Right lobe of liver (tissue), 6 donors: ENCODE measurements around the gene ZNF816. TPM values are rescaled to one million over a fixed set of nuclear protein-coding genes. Genes with fewer than 3 reads are reported as not detected.
"Not testable (repeated sequence)": the region's sequence is repeated elsewhere in the genome, so short reads cannot be mapped to it uniquely, and the experiment has no call there.

Experiments
- ATAC-seq, 4 donors: fragments of 200-7000 bp; cut with Tn5 transposase; one replicate each; pipeline ENCODE4 v1.9.1; 2020; ENCODE audit warnings: mild to moderate bottlenecking in 4 of 4, moderate library complexity in 4 of 4
- DNase-seq, 3 donors: peaks; one replicate each; pipeline ENCODE4 v3.0.0-alpha.2; 2020
- H3K27ac ChIP-seq, 3 donors: fragments of 200-600 bp; one replicate each; pipeline ENCODE4 v1.8.0; 2022
- H3K27me3 ChIP-seq, 2 donors: fragments of 200-600 bp; one replicate each; pipeline ENCODE4 v1.8.0; 2022
- H3K36me3 ChIP-seq, 4 donors: fragments of 200-600 bp; sonication (generic) in 1 of 4; one replicate each; pipeline versions ENCODE4 v1.5.1 to v1.8.0; 2017 to 2022; ENCODE audit warnings: control low read depth in 1 of 4
- H3K4me1 ChIP-seq, 4 donors: fragments of 200-600 bp; sonication (generic) in 1 of 4; one replicate each; pipeline versions ENCODE4 v1.5.1 to v1.8.0; 2017 to 2022; ENCODE audit warnings: control low read depth in 1 of 4
- H3K4me3 ChIP-seq, 3 donors: fragments of 200-600 bp; one replicate each; pipeline ENCODE4 v1.8.0; 2022
- H3K9me3 ChIP-seq, 4 donors: fragments of 200-600 bp; sonication (generic) in 1 of 4; one replicate each; pipeline versions ENCODE4 v1.5.1 to v1.8.0; 2017 to 2022; ENCODE audit warnings: control low read depth in 1 of 4
- CTCF ChIP-seq, 4 donors: fragments of 200-600 bp in 3 of 4; fragments of 450-650 bp in 1 of 4; IDR thresholded peaks; one replicate each; pipeline versions ENCODE4 v1.5.1 to v1.8.0; 2016 to 2022; ENCODE audit warnings: antibody characterized with exemption in 4 of 4, mild to moderate bottlenecking in 2 of 4
- POLR2A ChIP-seq: fragments of 450-650 bp; IDR thresholded peaks from one replicate; pipeline ENCODE4 v1.6.1; 2017; ENCODE audit warnings: antibody characterized with exemption, mild to moderate bottlenecking
- WGBS: methylation state at CpG from one replicate; pipeline ENCODE4 v1.1.6; 2018; ENCODE audit warnings: low coverage, low lambda C conversion rate; ENCODE audit not compliant: insufficient coverage; ENCODE audit errors: missing lambda C conversion rate; 5-methylcytosine and 5-hydroxymethylcytosine counted together
- intact Hi-C, 2 donors: fragments of 100-400 bp; cut with DNase I; formaldehyde crosslinking; loops; one replicate each; pipeline versions ENCODE4 v1.11.2 to v1.14.1; 2022
- total RNA-seq, 6 experiments: library from RNA; depleted of rRNA in 2 of 6; stranded (reverse); fragments of >200 nt in 2 of 6; fragmentation: NEBNext Ultra II Directional in 3 of 6; extraction: Animal tissue kit (Norgen Biotek cat#: 25700) in 3 of 6; gene quantifications; one replicate each; pipeline versions ENCODE4 v1.1.0 to v1.2.4, GENCODE V29; 2016 to 2023
- donor health status: DM: no; HTN: yes; CAD: no.
- donor health status: DM: no; HTN: no; CAD: no.
- donor health status: DM: no; HTN: no; CAD: no.
- donor health status: DM: no; HTN: yes; CAD: no.
- donor health status: DM: no; HTN: yes; CAD: no.

ZNF816 gene
- total RNA-seq, 6 experiments from 2014 or later: 0.68 to 3.5 (median 1.9) TPM

- Histone ChIP-seq H3K4me1 (no peaks in the 10 kb centered on the region), H3K36me3 (no peaks in the 10 kb centered on the region), H3K27me3 (no peaks in the 10 kb centered on the region), H3K4me3 (no peak overlapping the region), H3K9me3 (no peaks in the 10 kb centered on the region), H3K27ac (no peak overlapping the region)
- WGBS: 70% methylated on average over 16 of the region's 16 CpGs
- ATAC-seq (no peak), DNase-seq (no peak)
- intact Hi-C loops: no loop called here
- TF ChIP-seq POLR2A: no peak
- TF ChIP-seq CTCF (IDR thresholded peaks at IDR 0.05): no peak
Observed at GRCh38 chr19:52990759-52991418, 28.2 kb upstream of the ZNF816 start.

DNA sequence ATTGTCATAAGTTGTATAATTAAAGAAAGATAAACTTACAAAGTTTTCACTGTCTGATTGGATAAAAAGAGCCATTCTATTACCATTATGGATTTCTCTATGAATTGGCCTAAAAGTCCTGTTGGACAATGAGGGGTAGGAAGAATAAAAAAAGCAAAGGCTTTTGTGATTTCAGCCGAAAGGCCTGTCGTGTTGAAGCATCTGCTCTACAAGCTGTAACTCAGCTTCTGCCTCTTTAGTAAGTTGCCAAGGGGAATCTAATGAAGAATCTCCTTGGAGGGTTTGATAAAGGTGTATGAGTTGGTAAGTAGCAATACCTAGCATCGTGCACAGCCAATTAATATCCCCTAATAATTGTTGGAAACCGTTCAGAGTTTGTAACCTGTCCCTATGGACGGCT lies 25.8 kb upstream of the ZNF816 start:
- H3K27ac ChIP-seq: no peak overlapping the region
- DNase-seq: no peak
- H3K4me3 ChIP-seq: no peak overlapping the region
- H3K36me3 ChIP-seq: no peaks in the 10 kb centered on the region
- TF ChIP-seq POLR2A (no peak), CTCF (IDR thresholded peaks at IDR 0.05) (no peak)
- 79% methylated on average over 5 of the region's 5 CpGs for WGBS
- no peaks in the 10 kb centered on the region for H3K9me3 ChIP-seq
- intact Hi-C loops: no loop called here
- no peaks in the 10 kb centered on the region for H3K4me1 ChIP-seq
- no peaks in the 10 kb centered on the region for H3K27me3 ChIP-seq
- no peak for ATAC-seq

DNA sequence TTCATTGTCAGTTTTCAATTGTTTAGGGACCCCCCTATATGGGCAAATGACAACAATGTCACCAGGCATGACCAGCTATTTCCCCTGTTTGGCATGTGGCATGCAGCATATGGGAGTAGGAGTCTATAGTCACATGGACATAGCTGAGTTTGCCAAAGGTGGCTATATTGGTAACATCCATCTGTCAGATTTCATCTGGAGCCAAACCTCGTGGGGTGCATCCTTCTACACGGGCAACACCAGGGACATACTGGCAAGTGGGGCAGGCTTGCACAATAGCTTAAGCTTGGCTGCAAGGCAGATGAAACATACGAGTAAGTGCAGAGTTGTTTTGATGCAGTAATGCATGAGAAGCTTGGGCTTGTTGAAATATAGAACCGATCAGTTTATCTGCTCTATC lies 24.5 kb upstream of the ZNF816 start:
- Histone ChIP-seq H3K9me3 (no peaks in the 10 kb centered on the region), H3K4me3 (no peak overlapping the region), H3K4me1 (no peaks in the 10 kb centered on the region), H3K36me3 (no peaks in the 10 kb centered on the region), H3K27me3 (no peaks in the 10 kb centered on the region), H3K27ac (no peak overlapping the region)
- ATAC-seq (no peak), DNase-seq (no peak)
- WGBS: 63% methylated on average over 4 of the region's 4 CpGs
- intact Hi-C loops: no loop called here
- TF ChIP-seq POLR2A (no peak), CTCF (IDR thresholded peaks at IDR 0.05) (no peak)

GRCh38 chr19:52983167-52983566 lies 20.5 kb upstream of the ZNF816 start:
- ATAC-seq, DNase-seq, H3K4me3 ChIP-seq, H3K27me3 ChIP-seq, intact Hi-C loops, H3K4me1 ChIP-seq, H3K9me3 ChIP-seq, H3K36me3 ChIP-seq, H3K27ac ChIP-seq: not testable (repeated sequence)
- 37% methylated on average over 3 of the region's 3 CpGs for WGBS

DNA sequence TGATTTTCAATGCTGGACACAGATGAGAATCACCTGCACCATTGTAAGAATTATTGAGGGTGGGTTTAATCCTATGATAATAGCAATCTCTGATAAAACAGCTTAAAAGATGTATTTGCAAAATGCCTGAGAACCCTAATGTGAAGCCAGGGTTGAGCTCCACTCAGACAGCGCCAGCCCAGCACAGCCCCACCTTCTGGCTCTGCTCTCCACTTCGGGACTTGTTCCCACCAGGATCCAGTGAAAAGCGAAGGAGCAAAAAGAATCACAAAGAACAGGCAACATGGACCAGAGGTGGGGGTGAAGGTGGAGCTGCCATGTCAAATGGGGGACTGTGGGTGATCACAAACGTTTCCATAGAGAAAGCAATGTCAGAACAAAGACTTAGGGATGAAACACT lies 18.6 kb upstream of the ZNF816 start:
- Histone ChIP-seq H3K27me3 (no peaks in the 10 kb centered on the region), H3K36me3 (no peaks in the 10 kb centered on the region), H3K27ac (no peak overlapping the region), H3K4me1 (no peaks in the 10 kb centered on the region), H3K4me3 (no peak overlapping the region), H3K9me3 (no peaks in the 10 kb centered on the region)
- ATAC-seq (no peak), DNase-seq (no peak)
- TF ChIP-seq CTCF (IDR thresholded peaks at IDR 0.05): no peak
- TF ChIP-seq POLR2A: no peak
- intact Hi-C loops: no loop called here
- WGBS: 24% methylated on average over 4 of the region's 4 CpGs
